GM23248 (cell line): ENCODE data around the gene KCNJ12. TPM values are rescaled to one million over a fixed set of nuclear protein-coding genes. Genes with fewer than 3 reads are reported as not detected.
"Not testable (repeated sequence)": the region's sequence is repeated elsewhere in the genome, so short reads cannot be mapped to it uniquely, and the experiment has no call there.

ENCODE experiments used
- DNase-seq: peaks from one replicate; pipeline ENCODE4 v3.0.0-alpha.2; 2015
- H2AFZ ChIP-seq: fragments of 200-600 bp; sonication (generic); 2 replicates; pipeline ENCODE4 v1.6.1; 2016; ENCODE audit warnings: antibody characterized with exemption
- H3F3A ChIP-seq: fragments of 200-600 bp; sonication (generic); 2 replicates; pipeline ENCODE4 v1.6.1; 2016; ENCODE audit warnings: mild to moderate bottlenecking, antibody characterized with exemption, mixed run types; ENCODE audit not compliant: insufficient read depth
- H3K27ac ChIP-seq: fragments of 200-600 bp; sonication (generic); 2 replicates; pipeline ENCODE4 v1.5.1; 2016; ENCODE audit warnings: mild to moderate bottlenecking
- H3K27me3 ChIP-seq: fragments of 200-600 bp; sonication (generic); replicated peaks from 2 replicates; pipeline ENCODE4 v1.6.1; 2016; ENCODE audit warnings: mild to moderate bottlenecking; ENCODE audit not compliant: insufficient read depth
- H3K36me3 ChIP-seq: fragments of 200-600 bp; sonication (generic); 2 replicates; pipeline ENCODE4 v1.6.1; 2016; ENCODE audit warnings: low read depth, mild to moderate bottlenecking
- H3K4me1 ChIP-seq: fragments of 200-600 bp; sonication (generic); 2 replicates; pipeline ENCODE4 v1.6.1; 2016; ENCODE audit warnings: mild to moderate bottlenecking; ENCODE audit not compliant: insufficient read depth
- H3K4me2 ChIP-seq: fragments of 200-600 bp; sonication (generic); one replicate; pipeline ENCODE4 v1.6.1; 2016; ENCODE audit warnings: mild to moderate bottlenecking; ENCODE audit not compliant: unreplicated experiment
- H3K4me3 ChIP-seq: fragments of 200-600 bp; sonication (generic); 2 replicates; pipeline ENCODE4 v1.5.1; 2016; ENCODE audit warnings: mild to moderate bottlenecking
- H3K79me2 ChIP-seq: fragments of 200-600 bp; sonication (generic); 2 replicates; pipeline ENCODE4 v1.6.1; 2016; ENCODE audit warnings: mild to moderate bottlenecking; ENCODE audit not compliant: insufficient read depth
- H3K9ac ChIP-seq: fragments of 200-600 bp; sonication (generic); 2 replicates; pipeline ENCODE4 v1.6.1; 2016; ENCODE audit warnings: mild to moderate bottlenecking
- H3K9me2 ChIP-seq: fragments of 200-600 bp; sonication (generic); 2 replicates; pipeline ENCODE4 v1.6.1; 2016; ENCODE audit warnings: mixed run types, mild to moderate bottlenecking, moderate library complexity; ENCODE audit not compliant: insufficient read depth
- H3K9me3 ChIP-seq: fragments of 200-600 bp; sonication (generic); one replicate; pipeline ENCODE4 v1.6.1; 2017; ENCODE audit warnings: low read depth
- H4K20me1 ChIP-seq: fragments of 200-600 bp; sonication (generic); 2 replicates; pipeline ENCODE4 v1.6.0; 2016; ENCODE audit not compliant: insufficient read depth
- WGBS, 2 experiments: methylation state at CpG; one replicate each; pipeline ENCODE4 v1.1.6; 2015 to 2017; ENCODE audit warnings: low lambda C conversion rate in 2 of 2, low coverage in 1 of 2; ENCODE audit errors: missing lambda C conversion rate in 2 of 2; 5-methylcytosine and 5-hydroxymethylcytosine counted together
- in situ Hi-C: fragments of 300-500 bp; cut with MboI; formaldehyde crosslinking; loops from 2 replicates; pipeline ENCODE4 v1.15.0; 2020
- polyA plus RNA-seq: library from polyadenylated mRNA; unstranded; fragments of >200 nt; fragmentation: Nextera tagmentation; extraction: Ambion mirVana; gene quantifications from 2 replicates; pipeline ENCODE4 v1.2.1, GENCODE V29; 2016
- total RNA-seq: library from RNA; depleted of rRNA; stranded (reverse); fragments of >200 nt; shearing (Covaris generic); gene quantifications from 2 replicates; pipeline ENCODE4 v1.2.3, GENCODE V29; 2014

Gene KCNJ12
- total and polyA plus RNA-seq, 2 experiments from 2014 or later: 0.29 to 0.54 TPM

DNA sequence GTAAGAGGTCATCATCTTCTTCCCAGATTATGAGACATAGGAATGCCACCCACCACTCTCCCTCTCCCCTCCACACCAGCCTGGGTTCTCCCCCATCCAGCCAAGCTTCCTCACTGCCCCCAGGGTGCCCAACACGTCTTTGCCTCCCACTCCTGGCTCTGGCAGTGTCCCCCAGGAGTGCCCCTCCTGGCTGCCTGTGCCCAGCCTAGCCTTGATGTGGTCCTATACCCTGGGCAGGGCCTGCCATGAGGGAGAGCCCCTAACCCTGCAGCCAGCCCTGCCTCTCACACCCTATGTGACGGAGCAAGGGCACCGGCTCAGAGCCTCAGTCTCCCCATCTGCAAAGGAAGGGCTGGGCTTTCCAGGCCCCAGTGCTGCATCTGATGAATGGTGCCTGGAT is 33.8 kb downstream of the KCNJ12 start:
- DNase-seq, in situ Hi-C loops: not testable (repeated sequence)

DNA sequence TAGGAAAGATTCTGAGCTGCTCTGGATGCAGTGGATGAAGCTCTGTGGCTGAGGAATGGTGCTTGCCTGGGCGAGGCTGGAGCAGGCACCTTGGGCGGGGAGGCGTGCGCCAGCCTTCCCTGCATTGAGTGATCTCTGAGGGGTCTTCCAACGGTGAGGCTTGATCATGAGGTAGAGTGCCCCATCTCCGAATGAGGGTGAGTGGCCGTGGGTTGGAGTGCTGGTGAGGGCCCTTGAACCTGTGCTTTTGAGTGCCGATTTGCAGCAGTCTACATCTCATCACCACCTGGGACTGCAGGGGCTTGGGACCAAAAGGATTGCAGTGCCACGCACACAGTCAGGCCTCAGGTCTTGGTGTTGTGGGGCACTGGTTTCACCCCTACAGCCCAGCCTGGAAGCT is 34.2 kb downstream of the KCNJ12 start:
- H2AFZ ChIP-seq, H3K36me3 ChIP-seq, H3K4me2 ChIP-seq, H4K20me1 ChIP-seq, H3K9ac ChIP-seq, H3K4me1 ChIP-seq, H3K27ac ChIP-seq, H3K4me3 ChIP-seq, H3K9me3 ChIP-seq, in situ Hi-C loops, H3K79me2 ChIP-seq, H3K27me3 ChIP-seq, H3K9me2 ChIP-seq, H3F3A ChIP-seq, DNase-seq: not testable (repeated sequence)
- WGBS, 2 experiments: 68 to 72% methylated on average over 9 of the region's 9 CpGs

More for the DNA sequence above, 33.8 kb downstream of the KCNJ12 start:
- not testable (repeated sequence) for H3K36me3 ChIP-seq, H3K79me2 ChIP-seq, H3K9me3 ChIP-seq, H3F3A ChIP-seq, H3K4me3 ChIP-seq, H3K9ac ChIP-seq, H2AFZ ChIP-seq, H3K27ac ChIP-seq, H3K4me2 ChIP-seq, H4K20me1 ChIP-seq, H3K9me2 ChIP-seq, H3K27me3 ChIP-seq, H3K4me1 ChIP-seq
- 78 to 83% methylated on average over 3 of the region's 3 CpGs for WGBS, 2 experiments

DNA sequence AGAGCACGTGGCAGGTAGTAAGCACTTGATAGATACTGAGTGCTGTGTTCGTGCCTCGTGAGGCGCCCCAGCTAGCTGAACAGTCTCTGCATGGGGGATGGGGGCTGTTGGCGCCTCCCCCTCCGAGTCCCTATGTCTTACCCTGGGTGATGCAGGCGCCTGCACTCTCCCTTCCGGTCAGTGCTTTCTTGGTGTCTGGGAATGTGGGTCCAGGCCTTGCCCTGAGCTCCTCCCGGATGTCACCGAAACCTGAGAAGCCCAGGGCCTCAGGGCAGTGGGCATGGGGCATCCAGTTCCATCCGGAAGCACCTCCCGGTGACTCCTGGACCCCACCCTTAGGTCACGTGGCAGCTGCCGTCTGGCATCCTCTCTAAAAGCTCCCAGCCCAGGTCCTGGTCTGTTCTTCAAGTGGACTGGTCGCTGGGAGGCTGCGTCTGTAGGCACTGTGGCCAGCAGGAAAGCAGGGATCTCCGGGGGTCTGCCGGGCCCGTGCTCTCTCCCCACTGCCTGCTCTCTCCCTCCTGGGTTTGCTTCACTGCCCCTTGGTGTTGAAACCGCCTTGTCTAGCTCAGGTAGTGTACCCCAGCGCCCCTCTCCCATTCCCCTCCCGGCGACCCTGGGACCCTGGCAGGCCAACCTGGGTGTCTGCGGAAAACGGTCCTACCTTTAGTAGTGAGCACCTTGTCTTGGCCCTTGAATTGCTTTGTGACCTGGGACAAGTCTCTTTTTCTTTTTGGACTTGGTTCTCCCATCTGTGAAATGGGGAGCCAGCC is 34.9 kb downstream of the KCNJ12 start:
- 63 to 67% methylated on average over 18 to 22 of the region's 25 CpGs for WGBS, 2 experiments
- H3K79me2 ChIP-seq, H3K27me3 ChIP-seq, H3K4me1 ChIP-seq, H3K9ac ChIP-seq, H2AFZ ChIP-seq, H3F3A ChIP-seq, in situ Hi-C loops, H3K27ac ChIP-seq, H4K20me1 ChIP-seq, H3K9me2 ChIP-seq, H3K36me3 ChIP-seq, DNase-seq, H3K9me3 ChIP-seq, H3K4me2 ChIP-seq, H3K4me3 ChIP-seq: not testable (repeated sequence)

DNA sequence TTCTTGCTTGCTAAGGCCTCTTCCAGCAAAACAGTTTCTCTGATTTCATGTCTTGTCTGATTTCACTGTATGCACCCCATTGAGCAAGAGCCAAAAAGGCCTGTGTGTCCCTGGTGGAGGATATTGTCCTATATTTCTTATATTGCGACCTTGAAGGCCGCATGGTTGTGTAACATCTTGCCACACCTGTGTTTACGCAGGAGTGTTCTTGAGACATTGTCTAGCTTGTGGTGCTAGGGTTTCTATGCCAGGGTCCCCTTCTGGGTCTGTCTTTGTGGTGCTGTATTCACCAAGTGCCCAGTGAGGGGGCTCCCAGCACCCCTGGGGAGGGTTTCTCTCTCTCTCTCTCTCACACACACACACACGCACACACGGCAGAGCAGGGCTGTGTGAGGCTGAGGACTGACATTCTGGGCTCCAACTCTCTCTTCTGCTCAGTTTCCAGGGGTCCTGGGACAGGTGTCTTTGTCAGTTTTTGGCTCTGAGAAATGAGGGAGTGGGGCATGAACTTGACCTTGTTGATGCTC is 35.6 kb downstream of the KCNJ12 start:
- H3K79me2 ChIP-seq, H3K9me3 ChIP-seq, H3K27ac ChIP-seq, H3K9me2 ChIP-seq, H3K9ac ChIP-seq, H3K4me2 ChIP-seq, DNase-seq, H2AFZ ChIP-seq, H4K20me1 ChIP-seq, H3K27me3 ChIP-seq, H3K4me1 ChIP-seq, H3K36me3 ChIP-seq, H3F3A ChIP-seq, in situ Hi-C loops, H3K4me3 ChIP-seq: not testable (repeated sequence)
- WGBS, 2 experiments: 64 to 69% methylated on average over 5 of the region's 5 CpGs

DNA sequence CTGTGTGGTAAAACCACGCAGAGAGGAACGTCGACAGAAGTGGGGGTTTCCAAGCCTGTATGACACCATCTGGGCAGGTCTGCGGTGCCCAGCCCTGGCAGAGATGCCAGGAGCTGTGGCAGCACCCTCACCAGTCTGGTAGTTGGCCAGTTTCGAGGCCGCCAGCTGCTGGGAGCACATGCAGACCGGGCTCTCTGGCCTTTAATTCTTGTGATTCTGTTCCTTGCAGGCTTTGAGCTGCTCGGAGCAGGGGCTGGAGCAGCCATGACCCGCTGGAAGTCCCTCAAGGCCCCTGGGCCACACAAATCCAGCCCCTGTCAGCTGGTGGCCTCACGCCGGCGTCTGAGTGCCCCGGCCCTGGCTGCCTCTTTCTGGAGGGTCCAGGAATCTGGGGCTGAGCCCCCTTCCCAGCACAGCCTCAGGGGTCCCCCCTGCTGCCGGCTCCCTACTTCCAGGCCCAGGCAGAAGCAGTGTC is 36.1 kb downstream of the KCNJ12 start:
- H3K9me2 ChIP-seq, H3K9me3 ChIP-seq, H3K9ac ChIP-seq, H3F3A ChIP-seq, in situ Hi-C loops, H3K79me2 ChIP-seq, H3K4me1 ChIP-seq, H3K4me3 ChIP-seq, H4K20me1 ChIP-seq, H3K36me3 ChIP-seq, H2AFZ ChIP-seq, H3K27ac ChIP-seq, H3K4me2 ChIP-seq, DNase-seq, H3K27me3 ChIP-seq: not testable (repeated sequence)
- WGBS, 2 experiments: 65 to 83% methylated on average over 10 of the region's 14 CpGs

DNA sequence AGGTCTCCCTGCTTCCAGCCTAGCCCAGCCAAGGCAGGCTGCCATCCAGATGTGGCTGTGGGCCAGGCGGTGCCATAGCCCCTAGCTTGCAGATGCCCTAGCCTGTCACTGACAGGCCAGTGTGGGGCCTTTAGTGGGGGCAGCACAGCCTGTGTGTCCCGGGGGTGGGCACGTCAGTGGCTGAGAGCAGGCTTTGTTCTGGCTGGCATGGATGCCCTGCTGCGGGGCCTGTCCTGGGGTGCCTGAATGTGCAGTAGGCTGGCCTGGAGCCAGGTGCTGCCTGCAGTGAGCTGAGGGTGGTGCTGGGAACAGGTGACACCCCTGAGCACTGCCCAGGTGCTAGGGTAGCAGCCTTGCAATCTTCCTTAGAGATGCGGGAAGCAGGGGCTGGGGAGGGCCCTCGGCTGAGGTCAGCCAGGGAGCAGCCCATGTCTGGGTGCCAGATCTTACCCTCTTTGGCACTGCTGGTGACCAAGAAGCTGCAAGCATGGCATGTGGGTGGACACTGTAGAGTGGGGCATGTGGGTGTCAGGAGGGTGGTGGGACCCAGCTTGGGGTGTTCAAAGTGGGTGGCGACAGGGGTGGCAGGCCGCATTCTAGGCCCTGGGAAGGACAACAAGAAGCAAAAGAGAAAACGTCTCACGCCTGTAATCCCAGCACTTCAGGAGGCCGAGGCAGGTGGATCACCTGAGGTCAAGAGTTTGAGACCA is 37.6 kb downstream of the KCNJ12 start:
- H3F3A ChIP-seq, H3K4me3 ChIP-seq, H3K4me1 ChIP-seq, H3K4me2 ChIP-seq, H3K9me2 ChIP-seq, H3K27me3 ChIP-seq, H3K36me3 ChIP-seq, in situ Hi-C loops, DNase-seq, H3K27ac ChIP-seq, H4K20me1 ChIP-seq, H2AFZ ChIP-seq, H3K9ac ChIP-seq, H3K9me3 ChIP-seq, H3K79me2 ChIP-seq: not testable (repeated sequence)
- 68 to 70% methylated on average over 6 to 7 of the region's 11 CpGs for WGBS, 2 experiments

DNA sequence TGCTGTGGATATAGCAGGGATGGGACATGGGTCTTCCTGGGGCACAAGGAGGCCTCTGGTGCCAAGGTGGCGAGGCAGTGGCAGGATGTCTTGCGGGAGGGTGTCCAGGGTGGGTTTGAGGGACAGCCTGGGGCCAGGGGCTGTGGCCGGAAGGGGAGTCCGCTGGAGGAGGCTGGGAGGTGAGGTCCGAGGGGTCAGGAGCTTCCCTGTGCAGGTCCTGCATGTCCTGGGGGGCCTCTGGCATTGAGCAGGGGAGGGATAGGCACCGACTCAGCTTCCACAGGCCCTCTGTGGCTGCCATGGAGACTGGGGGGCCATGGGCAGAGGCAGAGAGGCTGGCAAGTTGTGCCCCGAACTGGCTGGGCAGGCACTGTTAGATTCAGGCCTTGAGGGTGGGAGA is 38.5 kb downstream of the KCNJ12 start:
- H3K27me3 ChIP-seq, H4K20me1 ChIP-seq, H3K4me2 ChIP-seq, H2AFZ ChIP-seq, H3K9ac ChIP-seq, H3K4me1 ChIP-seq, H3K27ac ChIP-seq, H3K9me3 ChIP-seq, DNase-seq, H3K79me2 ChIP-seq, H3K9me2 ChIP-seq, H3F3A ChIP-seq, in situ Hi-C loops, H3K4me3 ChIP-seq, H3K36me3 ChIP-seq: not testable (repeated sequence)
- whole genome bisulfite sequencing, 2 experiments: 53 to 57% methylated on average over 7 of the region's 7 CpGs
